Measurements from ENCODE around the gene ITSN1.

DNA sequence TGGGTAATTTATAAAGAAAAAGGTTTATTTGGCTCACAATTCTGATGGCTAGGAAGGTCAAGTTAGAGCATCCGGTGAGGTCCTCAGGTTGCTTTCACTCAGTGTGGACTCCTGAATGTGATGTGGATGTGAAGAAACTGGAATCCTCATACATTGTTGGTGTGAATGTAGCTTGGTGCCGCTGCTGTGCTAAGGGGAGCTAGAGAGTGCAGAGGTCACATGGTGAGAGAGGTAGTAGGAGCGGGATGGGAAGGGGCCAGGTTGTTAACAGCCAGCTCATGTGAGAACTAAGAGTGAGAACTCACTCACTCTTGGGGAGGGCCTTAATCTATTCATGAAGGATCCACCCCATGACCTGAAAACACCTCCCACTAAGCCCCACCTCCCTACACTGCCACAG is 21.8 kb downstream of the ITSN1 start:
- TF ChIP-seq CSRNP3 (CRISPR knock-in tag; IDR thresholded peaks at IDR 0.05) (no peak), RARB (CRISPR knock-in tag; IDR thresholded peaks at IDR 0.05) (no peak), ZNF565 (CRISPR knock-in tag; conservative IDR thresholded peaks at IDR 0.05; ENCODE audit: low read depth) (no peak), ZNF8 (CRISPR knock-in tag; IDR thresholded peaks at IDR 0.05) (no peak), ZNF70 (CRISPR knock-in tag; IDR thresholded peaks at IDR 0.05) (no peak), BACH2 (CRISPR knock-in tag; IDR thresholded peaks at IDR 0.05; ENCODE audit: borderline replicate concordance) (no peak), ZFP3 (CRISPR knock-in tag; IDR thresholded peaks at IDR 0.05) (no peak), GLIS3 (CRISPR knock-in tag; IDR thresholded peaks at IDR 0.05) (no peak)
- TF ChIP-seq, protein P1, sequence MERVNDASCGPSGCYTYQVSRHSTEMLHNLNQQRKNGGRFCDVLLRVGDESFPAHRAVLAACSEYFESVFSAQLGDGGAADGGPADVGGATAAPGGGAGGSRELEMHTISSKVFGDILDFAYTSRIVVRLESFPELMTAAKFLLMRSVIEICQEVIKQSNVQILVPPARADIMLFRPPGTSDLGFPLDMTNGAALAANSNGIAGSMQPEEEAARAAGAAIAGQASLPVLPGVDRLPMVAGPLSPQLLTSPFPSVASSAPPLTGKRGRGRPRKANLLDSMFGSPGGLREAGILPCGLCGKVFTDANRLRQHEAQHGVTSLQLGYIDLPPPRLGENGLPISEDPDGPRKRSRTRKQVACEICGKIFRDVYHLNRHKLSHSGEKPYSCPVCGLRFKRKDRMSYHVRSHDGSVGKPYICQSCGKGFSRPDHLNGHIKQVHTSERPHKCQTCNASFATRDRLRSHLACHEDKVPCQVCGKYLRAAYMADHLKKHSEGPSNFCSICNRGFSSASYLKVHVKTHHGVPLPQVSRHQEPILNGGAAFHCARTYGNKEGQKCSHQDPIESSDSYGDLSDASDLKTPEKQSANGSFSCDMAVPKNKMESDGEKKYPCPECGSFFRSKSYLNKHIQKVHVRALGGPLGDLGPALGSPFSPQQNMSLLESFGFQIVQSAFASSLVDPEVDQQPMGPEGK (CRISPR knock-in tag; IDR thresholded peaks at IDR 0.05; ENCODE audit: borderline replicate concordance) = no peak
